Loucy (cell line): Measurements from ENCODE around the gene ARVCF.
A peak's percentile ranks its signal among the peaks of the same experiment; 100 is the strongest.

ENCODE experiments used
- H2AFZ ChIP-seq: fragments of 200-600 bp; sonication (generic); 2 replicates; pipeline ENCODE4 v1.6.0; 2016; ENCODE audit warnings: antibody characterized with exemption, mild to moderate bottlenecking, low read length, moderate library complexity
- H3F3A ChIP-seq: fragments of 200-600 bp; 2 replicates; pipeline ENCODE4 v1.6.0; 2016; ENCODE audit warnings: antibody characterized with exemption, low read depth, mild to moderate bottlenecking
- H3K27me3 ChIP-seq: fragments of 200-600 bp; sonication (generic); 2 replicates; pipeline ENCODE4 v1.6.1; 2014; ENCODE audit warnings: low read length, mild to moderate bottlenecking; ENCODE audit not compliant: insufficient read depth, poor library complexity, severe bottlenecking
- H3K36me3 ChIP-seq: fragments of 200-600 bp; sonication (generic); 2 replicates; pipeline ENCODE4 v1.6.1; 2016; ENCODE audit warnings: low read length; ENCODE audit not compliant: insufficient read depth
- H3K4me1 ChIP-seq: fragments of 200-600 bp; sonication (generic); 2 replicates; pipeline ENCODE4 v1.5.1; 2014; ENCODE audit warnings: low read length, mild to moderate bottlenecking; ENCODE audit not compliant: insufficient read depth, poor library complexity, severe bottlenecking
- H3K4me2 ChIP-seq: fragments of 200-600 bp; sonication (generic); 2 replicates; pipeline ENCODE4 v1.6.0; 2014; ENCODE audit warnings: antibody characterized with exemption, low read length, low read depth, mild to moderate bottlenecking; ENCODE audit not compliant: poor library complexity, severe bottlenecking
- H3K4me3 ChIP-seq: fragments of 200-600 bp; sonication (generic); 2 replicates; pipeline ENCODE4 v1.5.1; 2014; ENCODE audit warnings: low read length, mild to moderate bottlenecking, mixed read lengths; ENCODE audit not compliant: poor library complexity, severe bottlenecking
- H3K79me2 ChIP-seq: fragments of 200-600 bp; sonication (generic); 2 replicates; pipeline ENCODE4 v1.6.1; 2014; ENCODE audit warnings: low read length; ENCODE audit not compliant: insufficient read depth
- H3K9ac ChIP-seq: fragments of 200-600 bp; sonication (generic); 2 replicates; pipeline ENCODE4 v1.6.0; 2014; ENCODE audit warnings: mild to moderate bottlenecking, low read depth, low read length, moderate library complexity; ENCODE audit not compliant: poor library complexity, severe bottlenecking
- H3K9me2 ChIP-seq: fragments of 200-600 bp; sonication (generic); replicated peaks from 2 replicates; pipeline ENCODE4 v1.6.1; 2016; ENCODE audit warnings: low read depth, low read length, mixed read lengths
- H3K9me3 ChIP-seq: fragments of 200-600 bp; sonication (generic); 2 replicates; pipeline ENCODE4 v1.6.1; 2014; ENCODE audit warnings: mild to moderate bottlenecking, antibody characterized with exemption, low read length, low read depth; ENCODE audit not compliant: insufficient read depth
- H4K20me1 ChIP-seq: fragments of 200-600 bp; sonication (generic); 2 replicates; pipeline ENCODE4 v1.6.0; 2014; ENCODE audit warnings: antibody characterized with exemption, low read length, mild to moderate bottlenecking; ENCODE audit not compliant: insufficient read depth, poor library complexity, severe bottlenecking
- CTCF ChIP-seq: fragments of 200-600 bp; sonication (generic); conservative IDR thresholded peaks from 2 replicates; pipeline ENCODE4 v1.5.1; 2014; ENCODE audit warnings: mild to moderate bottlenecking, antibody characterized with exemption, low read length
- EZH2phosphoT487 ChIP-seq: fragments of 200-600 bp; IDR thresholded peaks from 2 replicates; pipeline ENCODE4 v1.6.1; 2018; ENCODE audit warnings: antibody characterized with exemption, mild to moderate bottlenecking, moderate library complexity, borderline replicate concordance

The ARVCF gene

DNA sequence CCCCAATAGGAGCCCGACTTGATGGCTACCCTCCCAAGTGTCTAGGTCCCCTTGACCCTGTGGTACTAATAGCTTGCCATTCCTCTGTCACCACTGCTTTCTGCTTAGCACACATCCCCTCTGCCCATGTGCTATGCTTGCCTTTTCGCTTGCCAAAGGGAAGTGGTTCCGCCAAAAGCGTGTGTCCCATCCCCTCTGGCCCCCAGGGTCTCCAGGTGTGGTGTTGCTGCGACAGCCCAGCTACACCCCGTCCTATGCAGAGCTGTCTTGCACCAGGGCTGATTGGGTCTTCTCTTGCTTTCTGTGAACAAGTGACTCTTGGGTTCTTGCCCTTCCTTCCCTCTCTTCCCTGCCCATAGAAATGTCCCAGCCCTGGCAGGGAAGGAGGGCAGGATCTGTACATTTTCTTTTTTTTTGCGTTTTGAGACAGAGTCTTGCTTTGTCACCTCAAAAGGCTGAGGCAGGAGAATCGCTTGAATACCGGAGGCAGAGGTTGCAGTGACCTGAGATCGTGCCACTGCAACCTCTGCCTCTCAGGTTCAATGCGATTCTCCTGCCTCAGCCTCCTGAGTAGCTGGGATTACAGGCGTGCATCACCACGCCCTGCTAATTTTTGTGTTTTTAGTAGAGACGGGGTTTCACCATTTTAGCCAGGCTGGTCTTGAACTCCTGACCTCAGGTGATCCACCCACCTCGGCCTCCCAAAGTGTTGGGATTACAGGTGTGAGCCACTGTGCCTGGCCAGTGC lies 8.2 kb upstream of the ARVCF start:
- Histone ChIP-seq H3K4me2 (no peak overlapping the region), H3K9ac (no peak overlapping the region), H3F3A (no peaks in the 10 kb centered on the region), H3K9me3 (no peaks in the 10 kb centered on the region), H2AFZ (no peak overlapping the region), H3K27me3 (no peaks in the 10 kb centered on the region), H3K9me2 (no peaks in the 10 kb centered on the region), H3K36me3 (no peaks in the 10 kb centered on the region), H3K4me3 (no peak overlapping the region), H4K20me1 (peaks cover 10% of the 10 kb centered on the region), H3K4me1 (peaks cover 20% of the 10 kb centered on the region), H3K79me2 (peaks cover 25% of the 10 kb centered on the region)
- TF ChIP-seq EZH2phosphoT487 (no peak), CTCF (no peak)

- no peaks in the 10 kb centered on the region for H3F3A ChIP-seq
- peaks cover 20% of the 10 kb centered on the region for H3K4me1 ChIP-seq
- TF ChIP-seq EZH2phosphoT487 (no peak), CTCF (no peak)
- no peak overlapping the region for H3K4me2 ChIP-seq
- peaks cover 10% of the 10 kb centered on the region for H4K20me1 ChIP-seq
- H3K27me3 ChIP-seq = no peaks in the 10 kb centered on the region
- H3K79me2 ChIP-seq = peaks cover 25% of the 10 kb centered on the region
- no peaks in the 10 kb centered on the region for H3K9me3 ChIP-seq
- no peak overlapping the region for H3K9ac ChIP-seq
- no peaks in the 10 kb centered on the region for H3K36me3 ChIP-seq
- no peak overlapping the region for H3K4me3 ChIP-seq
- H3K9me2 ChIP-seq = no peaks in the 10 kb centered on the region
- H2AFZ ChIP-seq = no peak overlapping the region
Observed at GRCh38 chr22:20024225-20024624, 7.6 kb upstream of the ARVCF start.

DNA sequence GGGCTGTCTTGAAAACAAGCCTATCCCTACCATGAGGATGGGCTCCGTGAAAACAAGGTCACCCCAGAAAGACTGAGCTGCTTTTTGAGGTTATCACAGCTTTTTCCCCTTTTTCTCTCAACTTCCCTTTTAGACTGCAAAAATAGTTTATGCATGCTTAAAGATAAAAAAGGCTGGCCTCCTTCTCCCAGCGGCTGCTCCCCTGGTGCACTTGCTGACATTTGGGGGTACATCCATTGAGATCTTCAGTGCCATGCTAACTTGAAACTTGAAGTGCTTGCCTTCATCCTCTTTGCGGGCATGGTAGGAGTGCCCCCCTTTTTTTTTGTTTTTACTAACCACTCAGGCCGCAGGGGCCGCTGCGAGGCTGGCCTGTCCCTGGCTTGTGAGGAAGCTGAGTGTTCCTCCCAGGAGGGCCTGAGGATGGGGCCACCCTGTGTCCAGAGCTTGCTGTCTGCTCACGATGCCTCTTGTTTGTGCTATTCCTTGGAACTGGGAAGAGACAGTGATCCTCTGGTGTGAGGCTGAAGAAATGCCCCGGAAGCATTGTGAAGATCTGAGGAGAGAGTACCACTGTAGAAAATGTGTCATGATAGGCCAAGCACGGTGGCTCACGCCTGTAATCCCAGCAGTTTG lies 6.5 kb upstream of the ARVCF start:
- Histone ChIP-seq H3K79me2 (peaks cover 25% of the 10 kb centered on the region), H3K4me2 (peak overlapping the region; percentile 95), H3K4me3 (no peak overlapping the region)

More for the DNA sequence above, 6.5 kb upstream of the ARVCF start:
- no peak overlapping the region for H2AFZ ChIP-seq
- H3K27me3 ChIP-seq = no peaks in the 10 kb centered on the region
- no peaks in the 10 kb centered on the region for H3F3A ChIP-seq
- H3K36me3 ChIP-seq = no peaks in the 10 kb centered on the region
- H3K9me3 ChIP-seq = no peaks in the 10 kb centered on the region
- peaks cover 20% of the 10 kb centered on the region for H3K4me1 ChIP-seq
- H4K20me1 ChIP-seq = peaks cover 10% of the 10 kb centered on the region
- no peak for TF ChIP-seq CTCF
- TF ChIP-seq EZH2phosphoT487 = no peak
- H3K9ac ChIP-seq = peak overlapping the region; percentile 94
- no peaks in the 10 kb centered on the region for H3K9me2 ChIP-seq
